OCI-LY7 (cell line): ENCODE data around the gene SELENOI. TPM values are rescaled to one million over a fixed set of nuclear protein-coding genes. Genes with fewer than 3 reads are reported as not detected.
A peak's percentile ranks its signal among the peaks of the same experiment; 100 is the strongest.

Source experiments
- BruUV-seq: library from RNA; stranded (reverse); fragments of 400-500 nt; replicated peaks from 2 replicates; lab custom pipeline; 2021; lab: Mats Ljungman, UMichigan
- CTCF ChIA-PET: fragments of 300-600 bp; sonication (Branson Sonifier 250); formaldehyde crosslinking; loops from one replicate; lab custom pipeline; 2022; ENCODE audit warnings: antibody characterized with exemption; ENCODE audit not compliant: unreplicated experiment; lab: Charles Lee
- POLR2A ChIA-PET: fragments of 300-600 bp; sonication (Branson Sonifier 250); formaldehyde crosslinking; loops from one replicate; lab custom pipeline; 2022; ENCODE audit warnings: antibody characterized with exemption; lab: Charles Lee
- DNase-seq: peaks from one replicate; pipeline ENCODE4 v3.0.0-alpha.2; 2015; ENCODE audit warnings: low spot score
- H2AFZ ChIP-seq: fragments of 200-600 bp; sonication (generic), shearing (Covaris generic); 2 replicates; pipeline ENCODE4 v1.6.1; 2014; ENCODE audit warnings: mild to moderate bottlenecking, antibody characterized with exemption, low read length, moderate library complexity
- H3K27ac ChIP-seq: fragments of 200-600 bp; sonication (generic); 2 replicates; pipeline ENCODE4 v1.5.1; 2014; ENCODE audit warnings: mixed run types, low read depth, mild to moderate bottlenecking, moderate library complexity, low read length, inconsistent platforms; ENCODE audit not compliant: poor library complexity, severe bottlenecking
- H3K36me3 ChIP-seq: fragments of 200-600 bp; sonication (generic); 2 replicates; pipeline ENCODE4 v1.6.1; 2014; ENCODE audit warnings: mild to moderate bottlenecking, antibody characterized with exemption, low read length, moderate library complexity, mixed read lengths; ENCODE audit not compliant: insufficient read depth
- H3K4me1 ChIP-seq: fragments of 200-600 bp; sonication (generic); 2 replicates; pipeline ENCODE4 v1.5.1; 2014; ENCODE audit warnings: mild to moderate bottlenecking, low read length; ENCODE audit not compliant: insufficient read depth, poor library complexity, severe bottlenecking
- H3K4me2 ChIP-seq: fragments of 200-600 bp; sonication (generic); 2 replicates; pipeline ENCODE4 v1.6.1; 2014; ENCODE audit warnings: mild to moderate bottlenecking, low read length
- H3K4me3 ChIP-seq: fragments of 200-600 bp; sonication (generic); 2 replicates; pipeline ENCODE4 v1.5.1; 2014; ENCODE audit warnings: mild to moderate bottlenecking, low read depth, low read length; ENCODE audit not compliant: poor library complexity, severe bottlenecking
- H3K79me2 ChIP-seq: fragments of 200-600 bp; sonication (generic); 2 replicates; pipeline ENCODE4 v1.6.1; 2016; ENCODE audit warnings: low read depth, mild to moderate bottlenecking, low read length, moderate library complexity, mixed read lengths; ENCODE audit not compliant: insufficient read depth
- H3K9me2 ChIP-seq: fragments of 200-600 bp; sonication (generic); 2 replicates; pipeline ENCODE4 v1.6.1; 2016; ENCODE audit warnings: mild to moderate bottlenecking, low read length, mixed read lengths; ENCODE audit not compliant: insufficient read depth
- H3K9me3 ChIP-seq: fragments of 200-600 bp; sonication (generic); 2 replicates; pipeline ENCODE4 v1.6.1; 2014; ENCODE audit warnings: mild to moderate bottlenecking, mixed run types, low read length, mixed read lengths
- H4K20me1 ChIP-seq: fragments of 200-600 bp; sonication (generic); 2 replicates; pipeline ENCODE4 v1.6.1; 2014; ENCODE audit warnings: mild to moderate bottlenecking, antibody characterized with exemption, low read length, moderate library complexity, mixed read lengths; ENCODE audit not compliant: insufficient read depth
- CTCF ChIP-seq: fragments of 200-600 bp; sonication (generic); conservative IDR thresholded peaks from 2 replicates; pipeline ENCODE4 v1.5.1; 2014; ENCODE audit warnings: mild to moderate bottlenecking, antibody characterized with exemption, low read length, moderate library complexity, mixed read lengths
- EZH2phosphoT487 ChIP-seq: fragments of 200-600 bp; sonication (generic); IDR thresholded peaks from 2 replicates; pipeline ENCODE4 v1.6.1; 2018; ENCODE audit warnings: low read depth, borderline replicate concordance, mild to moderate bottlenecking, mixed run types, antibody characterized with exemption, low read length, moderate library complexity, mixed read lengths
- intact Hi-C: fragments of 100-400 bp; cut with micrococcal nuclease; formaldehyde crosslinking; loops from one replicate; pipeline ENCODE4 v1.10.0; 2022; ENCODE audit not compliant: unreplicated experiment
- total RNA-seq, 2 experiments: library from RNA; depleted of rRNA in 1 of 2; stranded (reverse); fragments of >200 nt in 1 of 2; shearing (Covaris generic) in 1 of 2; gene quantifications; 2 replicates each; pipeline ENCODE4 v1.2.3, GENCODE V29; 2014 to 2022

The SELENOI gene
- total RNA-seq, 2 experiments from 2014 or later = 29.0 to 53.1 TPM

- no peak for DNase-seq
- Histone ChIP-seq H3K4me1 (peaks cover 12% of the 10 kb centered on the region), H3K36me3 (no peaks in the 10 kb centered on the region), H3K27ac (no peak overlapping the region), H2AFZ (no peak overlapping the region), H3K4me3 (no peak overlapping the region), H3K9me2 (no peaks in the 10 kb centered on the region), H4K20me1 (no peaks in the 10 kb centered on the region), H3K9me3 (no peaks in the 10 kb centered on the region), H3K4me2 (no peak overlapping the region), H3K79me2 (peaks cover 19% of the 10 kb centered on the region; the same call in 1 of the 2 replicates)
- POLR2A ChIA-PET = no interaction called here
- intact Hi-C loops = no loop called here
- BruUV-seq = no TSS peak
- TF ChIP-seq CTCF (no peak), EZH2phosphoT487 (no peak)
- CTCF ChIA-PET = no interaction called here
Observed at GRCh38 chr2:26340831-26341230, 5.1 kb upstream of the SELENOI start.

DNA sequence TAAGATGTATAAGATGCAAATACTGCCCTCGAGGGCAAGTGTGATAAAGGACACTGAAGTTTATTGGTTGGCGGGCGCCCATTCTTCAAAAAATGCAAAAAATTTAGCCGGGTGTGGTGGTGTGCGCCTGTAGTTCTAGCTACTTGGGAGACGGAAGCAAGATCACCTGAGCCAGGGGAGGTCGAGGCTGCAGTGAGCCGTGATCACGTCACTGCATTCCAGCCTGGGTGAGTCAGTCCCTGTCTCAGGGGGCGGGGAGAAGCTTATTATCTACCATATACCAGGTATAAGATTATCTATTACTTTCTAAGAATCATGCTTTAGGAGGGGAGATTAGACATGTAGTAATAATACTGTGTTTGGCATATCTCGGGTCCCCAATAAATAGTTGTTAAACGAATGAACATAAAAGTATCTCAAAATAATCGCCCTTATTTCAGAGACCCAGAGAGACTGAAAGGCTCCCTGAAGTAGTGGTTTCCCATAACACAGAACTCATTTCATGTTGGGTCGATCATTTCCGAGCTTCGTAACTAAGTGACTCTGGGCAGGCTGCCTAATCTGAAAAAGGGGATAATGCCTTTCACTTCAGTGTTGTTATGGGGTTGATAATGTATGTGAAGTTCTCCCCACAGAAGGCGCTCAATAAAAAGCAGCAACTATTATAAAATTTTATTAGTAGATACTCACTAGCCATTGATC lies 1.2 kb upstream of the SELENOI start:
- Histone ChIP-seq H3K9me2 (no peaks in the 10 kb centered on the region), H3K9me3 (no peaks in the 10 kb centered on the region), H3K4me2 (peak overlapping the region; percentile 91), H3K4me1 (peaks cover 28% of the 10 kb centered on the region), H3K4me3 (peak overlapping the region; percentile 83), H3K27ac (peak overlapping the region; percentile 74), H2AFZ (peak overlapping the region; percentile 71; the same call in 1 of the 2 replicates), H3K79me2 (peaks cover 56% of the 10 kb centered on the region), H4K20me1 (peaks cover 19% of the 10 kb centered on the region), H3K36me3 (peaks cover 10% of the 10 kb centered on the region; the same call in 1 of the 2 replicates)
- ChIA-PET CTCF (interaction anchor here (1.0 kb wide), 1 partner anchor 15 kb away, joined by 3 read pairs; no protein-coding TSS in a partner anchor), POLR2A (interaction anchor here (1.3 kb wide), 1 partner anchor 101 kb away, joined by 6 read pairs; the partner anchor contains the start of genes HADHA and HADHB)
- TF ChIP-seq CTCF (no peak), EZH2phosphoT487 (no peak)
- intact Hi-C loops = loop anchor here (5.0 kb wide), 1 partner anchor 312 kb away; the partner anchor contains the start of gene RAB10
- DNase-seq = no peak
- no TSS peak for BruUV-seq

- H3K79me2 ChIP-seq = peaks cover 61% of the 10 kb centered on the region
- H3K9me3 ChIP-seq = no peaks in the 10 kb centered on the region
- BruUV-seq = TSS peak; percentile 95
- peaks cover 28% of the 10 kb centered on the region for H3K4me1 ChIP-seq
- H3K4me3 ChIP-seq = peak overlapping the region; percentile 83
- H4K20me1 ChIP-seq = peaks cover 19% of the 10 kb centered on the region
- TF ChIP-seq EZH2phosphoT487 (no peak), CTCF (no peak)
- POLR2A ChIA-PET = interaction anchor here (0.6 to 1.7 kb wide), 5 partner anchors 11 to 312 kb away, joined by 3 to 6 read pairs (median 3); partner anchors contain the start of genes HADHA, HADHB and RAB10
- peak overlapping the region; percentile 91 for H3K4me2 ChIP-seq
- DNase-seq = no peak
- peak overlapping the region; percentile 74 for H3K27ac ChIP-seq
- H3K36me3 ChIP-seq = peaks cover 15% of the 10 kb centered on the region
- H2AFZ ChIP-seq = peak overlapping the region; percentile 71; the same call in 1 of the 2 replicates
- CTCF ChIA-PET = interaction anchor here (1.0 kb wide), 1 partner anchor 15 kb away, joined by 3 read pairs; no protein-coding TSS in a partner anchor
- intact Hi-C loops = loop anchor here (5.0 kb wide), 1 partner anchor 313 kb away; the partner anchor contains the start of gene RAB10
- H3K9me2 ChIP-seq = no peaks in the 10 kb centered on the region
Observed at GRCh38 chr2:26345283-26345544, 729 bp upstream of the SELENOI start.
